Esophagus muscularis mucosa (tissue), 4 donors: ENCODE results near the gene SMPD3. TPM values are rescaled to one million over a fixed set of nuclear protein-coding genes. Genes with fewer than 3 reads are reported as not detected.

ENCODE experiments used
- DNase-seq: peaks from one replicate; pipeline ENCODE4 v3.0.0-alpha.2; 2017; ENCODE audit errors: extremely low spot score
- H3K27ac ChIP-seq, 4 donors: fragments of 200-600 bp; sonication (generic); replicated peaks in 1 of 4; 1 replicate in 3 of 4; 2 replicates in 1 of 4; pipeline ENCODE4 v1.5.1; 2016 to 2019; ENCODE audit warnings: mild to moderate bottlenecking in 1 of 4
- H3K27me3 ChIP-seq, 4 donors: fragments of 200-600 bp; sonication (generic); one replicate each; pipeline versions ENCODE4 v1.5.1 to v1.6.0; 2016 to 2019
- H3K36me3 ChIP-seq, 4 donors: fragments of 200-600 bp; sonication (generic); one replicate each; pipeline ENCODE4 v1.5.1; 2016 to 2019
- H3K4me1 ChIP-seq, 4 donors: fragments of 200-600 bp; sonication (generic); one replicate each; pipeline ENCODE4 v1.5.1; 2016 to 2019
- H3K4me3 ChIP-seq, 4 donors: fragments of 200-600 bp; sonication (generic); 1 replicate in 2 of 4; 2 replicates in 2 of 4; pipeline ENCODE4 v1.5.1; 2016 to 2019; ENCODE audit warnings: mild to moderate bottlenecking in 4 of 4, moderate library complexity in 1 of 4
- H3K9me3 ChIP-seq, 4 donors: fragments of 200-600 bp; sonication (generic); 1 replicate in 3 of 4; 2 replicates in 1 of 4; pipeline ENCODE4 v1.5.1; 2016 to 2019
- CTCF ChIP-seq, 3 experiments: fragments of 200-600 bp in 2 of 3; fragments of 450-650 bp in 1 of 3; sonication (generic) in 2 of 3; IDR thresholded peaks; one replicate each; pipeline ENCODE4 v1.5.1; 2017 to 2019; ENCODE audit warnings: antibody characterized with exemption in 3 of 3, mild to moderate bottlenecking in 2 of 3, moderate library complexity in 1 of 3
- EP300 ChIP-seq: sonication (generic); formaldehyde crosslinking; IDR thresholded peaks from one replicate; pipeline ENCODE4 v1.6.1; 2017; ENCODE audit warnings: antibody characterized with exemption
- POLR2A ChIP-seq: fragments of 450-650 bp; IDR thresholded peaks from one replicate; pipeline ENCODE4 v1.6.1; 2017; ENCODE audit warnings: antibody characterized with exemption, moderate library complexity, mild to moderate bottlenecking, low read depth
- POLR2AphosphoS5 ChIP-seq, 2 donors: sonication (generic); formaldehyde crosslinking; IDR thresholded peaks; one replicate each; pipeline ENCODE4 v1.6.1; 2017; ENCODE audit warnings: antibody characterized with exemption in 2 of 2
- WGBS: methylation state at CpG from one replicate; pipeline ENCODE4 v1.1.5; 2018; 5-methylcytosine and 5-hydroxymethylcytosine counted together
- intact Hi-C: fragments of 100-400 bp; cut with DNase I; formaldehyde crosslinking; loops from one replicate; pipeline ENCODE4 v1.15.1; 2023
- total RNA-seq, 4 donors: library from RNA; depleted of rRNA; stranded (reverse); fragments of >200 nt; gene quantifications; one replicate each; pipeline versions ENCODE4 v1.1.0 to v1.2.1, GENCODE V29; 2016

SMPD3 gene
- total RNA-seq, 4 donors from 2014 or later: 0.32 to 0.92 (median 0.54) TPM

- no peaks in the 10 kb centered on the region for H3K36me3 ChIP-seq
- intact Hi-C loops: no loop called here
- no peaks in the 10 kb centered on the region for H3K9me3 ChIP-seq
- 91% methylated on average over 8 of the region's 11 CpGs for WGBS
- no peaks in the 10 kb centered on the region for H3K27me3 ChIP-seq
- H3K4me1 ChIP-seq: no peaks in the 10 kb centered on the region
- no peak overlapping the region for H3K27ac ChIP-seq
- TF ChIP-seq CTCF (IDR thresholded peaks at IDR 0.05) (no peak), POLR2A (no peak), EP300 (no peak), POLR2AphosphoS5 (IDR thresholded peaks at IDR 0.05) (no peak)
- no peak overlapping the region for H3K4me3 ChIP-seq
- DNase-seq: no peak
These were observed 72.3 kb downstream of the SMPD3 start for GRCh38 chr16:68375801-68376536.

- no peaks in the 10 kb centered on the region for H3K36me3 ChIP-seq
- no peak overlapping the region for H3K27ac ChIP-seq
- no peaks in the 10 kb centered on the region for H3K27me3 ChIP-seq
- intact Hi-C loops: no loop called here
- 83% methylated on average over 6 of the region's 9 CpGs for WGBS
- no peaks in the 10 kb centered on the region for H3K4me1 ChIP-seq
- DNase-seq: no peak
- no peak for TF ChIP-seq CTCF (IDR thresholded peaks at IDR 0.05)
- TF ChIP-seq POLR2AphosphoS5 (IDR thresholded peaks at IDR 0.05): no peak
- no peak for TF ChIP-seq EP300
- TF ChIP-seq POLR2A: no peak
- H3K9me3 ChIP-seq: no peaks in the 10 kb centered on the region
- no peak overlapping the region for H3K4me3 ChIP-seq
These were observed 73.2 kb downstream of the SMPD3 start for GRCh38 chr16:68374961-68375660.

GRCh38 chr16:68374246-68374805 is 74.0 kb downstream of the SMPD3 start:
- H3K36me3 ChIP-seq: no peaks in the 10 kb centered on the region
- TF ChIP-seq EP300 (no peak), CTCF (IDR thresholded peaks at IDR 0.05) (no peak), POLR2A (no peak), POLR2AphosphoS5 (IDR thresholded peaks at IDR 0.05) (no peak)
- H3K27me3 ChIP-seq: no peaks in the 10 kb centered on the region
- no peak overlapping the region for H3K27ac ChIP-seq
- intact Hi-C loops: no loop called here
- 83% methylated on average over 9 of the region's 10 CpGs for WGBS
- no peak for DNase-seq
- no peaks in the 10 kb centered on the region for H3K9me3 ChIP-seq
- no peaks in the 10 kb centered on the region for H3K4me1 ChIP-seq
- H3K4me3 ChIP-seq: no peak overlapping the region

GRCh38 chr16:68373528-68374245 is 74.6 kb downstream of the SMPD3 start:
- 84% methylated on average over 15 of the region's 18 CpGs for WGBS
- H3K9me3 ChIP-seq: no peaks in the 10 kb centered on the region
- no peak for DNase-seq
- H3K27ac ChIP-seq: no peak overlapping the region
- no peak for TF ChIP-seq CTCF (IDR thresholded peaks at IDR 0.05)
- no peak for TF ChIP-seq EP300
- TF ChIP-seq POLR2AphosphoS5 (IDR thresholded peaks at IDR 0.05): no peak
- no peak for TF ChIP-seq POLR2A
- intact Hi-C loops: no loop called here
- H3K4me3 ChIP-seq: no peak overlapping the region
- H3K36me3 ChIP-seq: no peaks in the 10 kb centered on the region
- peaks cover 0 to 1% (median 0%) of the 10 kb centered on the region in 4 donors for H3K27me3 ChIP-seq
- H3K4me1 ChIP-seq: no peaks in the 10 kb centered on the region
